HCT116 (cell line): Measurements from ENCODE around the gene SZRD1. TPM values are rescaled to one million over a fixed set of nuclear protein-coding genes. Genes with fewer than 3 reads are reported as not detected.

Source experiments
- ATAC-seq: fragments of 200-7000 bp; cut with Tn5 transposase; 2 replicates; pipeline ENCODE4 v1.9.1; 2020; ENCODE audit warnings: mild to moderate bottlenecking, moderate library complexity
- BruUV-seq: library from RNA; stranded (reverse); fragments of 400-500 nt; replicated peaks from 2 replicates; lab custom pipeline; 2021; lab: Mats Ljungman, UMichigan
- CTCF ChIA-PET: fragments of 300-600 bp; sonication (Branson Sonifier 250); formaldehyde crosslinking; loops from one replicate; lab custom pipeline; 2021; ENCODE audit warnings: antibody characterized with exemption; lab: Charles Lee
- POLR2A ChIA-PET: fragments of 300-600, 350-600 bp; sonication (Branson Sonifier 250); formaldehyde crosslinking; loops from one replicate; lab custom pipeline; 2021; ENCODE audit warnings: antibody characterized with exemption; lab: Charles Lee
- RAD21 ChIA-PET, 2 experiments: fragments of 300-600 bp; sonication (Branson Sonifier 250); formaldehyde crosslinking; loops; one replicate each; lab custom pipeline; 2023; ENCODE audit warnings: low total read pairs in 2 of 2; ENCODE audit not compliant: uncharacterized antibody in 2 of 2, unreplicated experiment in 2 of 2, low non-redundant PET in 1 of 2; lab: Charles Lee
- DNase-seq: peaks from one replicate; pipeline ENCODE4 v3.0.0-alpha.2; 2010; ENCODE audit warnings: low read depth, low spot score
- H2AFZ ChIP-seq: fragments of 200-600 bp; shearing (Covaris generic), sonication (generic); 2 replicates; pipeline ENCODE4 v1.6.1; 2017; ENCODE audit warnings: low read depth, mixed run types, mixed read lengths, antibody characterized with exemption, low read length; ENCODE audit not compliant: poor library complexity, severe bottlenecking
- H3K27ac ChIP-seq: 2 replicates; pipeline ENCODE4 v1.5.1; 2012; ENCODE audit warnings: low read depth, low read length
- H3K27me3 ChIP-seq: fragments of 200-600 bp; sonication (generic); 2 replicates; pipeline ENCODE4 v1.6.1; 2016; ENCODE audit warnings: mixed run types, low read length, mixed read lengths; ENCODE audit not compliant: insufficient read depth
- H3K36me3 ChIP-seq, 2 experiments: fragments of 200-500 bp in 1 of 2; fragments of 200-600 bp in 1 of 2; sonication (Bioruptor generic) in 1 of 2; sonication (generic) in 1 of 2; 2 replicates each; pipeline versions ENCODE4 v1.5.1 to v1.6.1; 2014 to 2016; ENCODE audit warnings: low read length in 2 of 2, inconsistent platforms in 1 of 2, mixed read lengths in 1 of 2, mixed run types in 1 of 2; ENCODE audit not compliant: insufficient read depth in 2 of 2, control insufficient read depth in 1 of 2
- H3K4me1 ChIP-seq, 2 experiments: fragments of 200-600 bp in 1 of 2; sonication (generic) in 1 of 2; 2 replicates each; pipeline versions ENCODE4 v1.5.1 to v1.6.1; 2012 to 2017; ENCODE audit warnings: low read length in 2 of 2, inconsistent platforms in 1 of 2, mild to moderate bottlenecking in 1 of 2, mixed read lengths in 1 of 2, mixed run types in 1 of 2, moderate library complexity in 1 of 2; ENCODE audit not compliant: insufficient read depth in 2 of 2, control insufficient read depth in 1 of 2
- H3K4me2 ChIP-seq: fragments of 200-600 bp; sonication (generic); 2 replicates; pipeline ENCODE4 v1.6.1; 2017; ENCODE audit warnings: mixed run types, low read length, mixed read lengths
- H3K4me3 ChIP-seq, 2 experiments: fragments of 200-600 bp in 1 of 2; sonication (generic) in 1 of 2; replicated peaks in 1 of 2; 2 replicates each; pipeline ENCODE4 v1.5.1; 2011 to 2016; ENCODE audit warnings: low read length in 2 of 2, control low read depth in 1 of 2, low read depth in 1 of 2, mild to moderate bottlenecking in 1 of 2, mixed read lengths in 1 of 2, mixed run types in 1 of 2
- H3K79me2 ChIP-seq: fragments of 200-600 bp; sonication (generic); 2 replicates; pipeline ENCODE4 v1.6.1; 2017; ENCODE audit warnings: mild to moderate bottlenecking, mixed run types, low read length, moderate library complexity, mixed read lengths; ENCODE audit not compliant: insufficient read depth
- H3K9ac ChIP-seq: fragments of 200-600 bp; sonication (generic); 2 replicates; pipeline ENCODE4 v1.6.1; 2016; ENCODE audit warnings: low read length, mixed read lengths
- H3K9me2 ChIP-seq: fragments of 200-600 bp; sonication (generic), shearing (Covaris generic); 2 replicates; pipeline ENCODE4 v1.6.1; 2017; ENCODE audit warnings: mixed run types, mild to moderate bottlenecking, moderate library complexity; ENCODE audit not compliant: insufficient read depth
- H3K9me3 ChIP-seq, 2 experiments: fragments of 200-500 bp in 1 of 2; fragments of 200-600 bp in 1 of 2; sonication (Bioruptor generic) in 1 of 2; sonication (generic) in 1 of 2; 2 replicates each; pipeline ENCODE4 v1.6.1; 2014 to 2017; ENCODE audit warnings: low read length in 2 of 2, mixed read lengths in 2 of 2, inconsistent platforms in 1 of 2, low read depth in 1 of 2, mild to moderate bottlenecking in 1 of 2, mixed run types in 1 of 2, moderate library complexity in 1 of 2; ENCODE audit not compliant: control insufficient read depth in 1 of 2, insufficient read depth in 1 of 2
- H4K20me1 ChIP-seq: fragments of 200-600 bp; sonication (generic), shearing (Covaris generic); 2 replicates; pipeline ENCODE4 v1.6.1; 2017; ENCODE audit warnings: mixed run types, mild to moderate bottlenecking, moderate library complexity; ENCODE audit not compliant: insufficient read depth
- CBX3 ChIP-seq: IDR thresholded peaks from 2 replicates; pipeline ENCODE4 v1.6.1; 2012; ENCODE audit warnings: low read depth
- EGR1 ChIP-seq: IDR thresholded peaks from 2 replicates; pipeline ENCODE4 v1.6.1; 2012; ENCODE audit warnings: low read depth
- EZH2phosphoT487 ChIP-seq: fragments of 200-600 bp; IDR thresholded peaks from 2 replicates; pipeline ENCODE4 v1.6.1; 2018; ENCODE audit warnings: antibody characterized with exemption, borderline replicate concordance
- RAD21 ChIP-seq: IDR thresholded peaks from 2 replicates; pipeline ENCODE4 v1.6.1; 2012; ENCODE audit warnings: low read depth, mild to moderate bottlenecking
- TCF7L2 ChIP-seq: IDR thresholded peaks from 2 replicates; pipeline ENCODE4 v1.7.0; 2011; ENCODE audit warnings: borderline replicate concordance, inconsistent platforms; ENCODE audit not compliant: insufficient read depth, insufficient read length; ENCODE audit errors: extremely low read depth
- ZNF274 ChIP-seq: fragments of 200-500 bp; sonication (Bioruptor generic); IDR thresholded peaks from 2 replicates; pipeline ENCODE4 v1.6.1; 2014; ENCODE audit warnings: mild to moderate bottlenecking, low read depth, low read length, inconsistent platforms
- intact Hi-C: fragments of 100-400 bp; cut with micrococcal nuclease; formaldehyde crosslinking; loops from 2 replicates; pipeline ENCODE4 v1.10.0; 2022
- total RNA-seq: library from RNA; stranded (reverse); gene quantifications from one replicate; pipeline ENCODE4 v1.2.1, GENCODE V29; 2021; ENCODE audit not compliant: unreplicated experiment
- TF ChIP-seq, protein P1 (sequence below): IDR thresholded peaks from 2 replicates; pipeline ENCODE4 v1.6.1; 2011; ENCODE audit warnings: mild to moderate bottlenecking, low read length, moderate library complexity; ENCODE audit not compliant: insufficient replicate concordance; ENCODE audit errors: extremely low read depth
- TF ChIP-seq, protein P2 (sequence below): IDR thresholded peaks from 2 replicates; pipeline ENCODE4 v1.6.1; 2012; ENCODE audit warnings: low read depth
- TF ChIP-seq, protein P3 (sequence below): IDR thresholded peaks from 2 replicates; pipeline ENCODE4 v1.6.1; 2012

SZRD1 gene
- total RNA-seq, 1 experiment from 2014 or later: 141 TPM

DNA sequence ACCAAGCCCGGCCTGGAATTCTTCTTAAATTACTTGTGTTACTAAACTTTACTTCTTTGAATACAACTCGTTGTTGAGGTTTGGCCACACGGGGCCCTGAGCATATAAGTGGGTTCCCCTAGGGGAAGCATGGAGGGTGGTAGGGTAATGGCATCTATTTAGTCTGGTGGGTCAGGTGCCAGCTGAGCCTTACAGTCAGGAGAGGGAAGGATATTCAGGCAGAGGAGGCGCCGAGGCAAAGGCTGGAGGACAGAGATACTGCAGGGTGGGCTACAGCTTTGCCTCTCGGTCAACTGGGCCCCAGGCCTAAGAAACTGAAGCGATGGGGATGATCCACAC lies 73.1 kb downstream of the SZRD1 start:
- intact Hi-C loops: loop anchor here (1.0 kb wide), 1 partner anchor 174 kb away; no protein-coding TSS in a partner anchor
- H3K36me3 ChIP-seq: peaks cover 10 to 13% of the 10 kb centered on the region in 2 experiments; a peak in 3 of 4 replicates
- ChIA-PET POLR2A (interaction anchor here (1.2 to 1.3 kb wide), 3 partner anchors 10 to 73 kb away, joined by 4 to 5 read pairs (median 4); no protein-coding TSS in a partner anchor), RAD21 (interaction anchor here in 1 of 2 experiments (1.3 kb wide), 1 partner anchor 181 kb away, joined by 3 read pairs; no protein-coding TSS in a partner anchor), CTCF (interaction anchor here (1.2 to 2.9 kb wide), 3 partner anchors 14 to 361 kb away, joined by 3 to 17 read pairs (median 7); no protein-coding TSS in a partner anchor)
- no peaks in the 10 kb centered on the region for H4K20me1 ChIP-seq
- peak overlapping the region; percentile 99 to 100 for H3K4me3 ChIP-seq
- H3K4me2 ChIP-seq: peak overlapping the region; percentile 95
- H3K9me3 ChIP-seq: no peaks in the 10 kb centered on the region
- no peaks in the 10 kb centered on the region for H3K9me2 ChIP-seq
- peaks cover 4 to 13% of the 10 kb centered on the region in 2 experiments; a peak in 3 of 4 replicates for H3K4me1 ChIP-seq
- peak overlapping the region; percentile 61 for H3K27ac ChIP-seq
- H2AFZ ChIP-seq: peak overlapping the region; percentile 77
- H3K27me3 ChIP-seq: no peaks in the 10 kb centered on the region
- peaks cover 33% of the 10 kb centered on the region for H3K79me2 ChIP-seq
- DNase-seq: no peak
- peak overlapping the region; percentile 89 for H3K9ac ChIP-seq
- ATAC-seq: peak; percentile 71
- BruUV-seq: no TSS peak
- TF ChIP-seq EZH2phosphoT487 (no peak), ZNF274 (no peak), EGR1 (no peak), TCF7L2 (no peak), CBX3 (no peak), RAD21 (no peak)
- TF ChIP-seq, protein P1, sequence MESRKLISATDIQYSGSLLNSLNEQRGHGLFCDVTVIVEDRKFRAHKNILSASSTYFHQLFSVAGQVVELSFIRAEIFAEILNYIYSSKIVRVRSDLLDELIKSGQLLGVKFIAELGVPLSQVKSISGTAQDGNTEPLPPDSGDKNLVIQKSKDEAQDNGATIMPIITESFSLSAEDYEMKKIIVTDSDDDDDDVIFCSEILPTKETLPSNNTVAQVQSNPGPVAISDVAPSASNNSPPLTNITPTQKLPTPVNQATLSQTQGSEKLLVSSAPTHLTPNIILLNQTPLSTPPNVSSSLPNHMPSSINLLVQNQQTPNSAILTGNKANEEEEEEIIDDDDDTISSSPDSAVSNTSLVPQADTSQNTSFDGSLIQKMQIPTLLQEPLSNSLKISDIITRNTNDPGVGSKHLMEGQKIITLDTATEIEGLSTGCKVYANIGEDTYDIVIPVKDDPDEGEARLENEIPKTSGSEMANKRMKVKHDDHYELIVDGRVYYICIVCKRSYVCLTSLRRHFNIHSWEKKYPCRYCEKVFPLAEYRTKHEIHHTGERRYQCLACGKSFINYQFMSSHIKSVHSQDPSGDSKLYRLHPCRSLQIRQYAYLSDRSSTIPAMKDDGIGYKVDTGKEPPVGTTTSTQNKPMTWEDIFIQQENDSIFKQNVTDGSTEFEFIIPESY: no peak
- TF ChIP-seq, protein P2, sequence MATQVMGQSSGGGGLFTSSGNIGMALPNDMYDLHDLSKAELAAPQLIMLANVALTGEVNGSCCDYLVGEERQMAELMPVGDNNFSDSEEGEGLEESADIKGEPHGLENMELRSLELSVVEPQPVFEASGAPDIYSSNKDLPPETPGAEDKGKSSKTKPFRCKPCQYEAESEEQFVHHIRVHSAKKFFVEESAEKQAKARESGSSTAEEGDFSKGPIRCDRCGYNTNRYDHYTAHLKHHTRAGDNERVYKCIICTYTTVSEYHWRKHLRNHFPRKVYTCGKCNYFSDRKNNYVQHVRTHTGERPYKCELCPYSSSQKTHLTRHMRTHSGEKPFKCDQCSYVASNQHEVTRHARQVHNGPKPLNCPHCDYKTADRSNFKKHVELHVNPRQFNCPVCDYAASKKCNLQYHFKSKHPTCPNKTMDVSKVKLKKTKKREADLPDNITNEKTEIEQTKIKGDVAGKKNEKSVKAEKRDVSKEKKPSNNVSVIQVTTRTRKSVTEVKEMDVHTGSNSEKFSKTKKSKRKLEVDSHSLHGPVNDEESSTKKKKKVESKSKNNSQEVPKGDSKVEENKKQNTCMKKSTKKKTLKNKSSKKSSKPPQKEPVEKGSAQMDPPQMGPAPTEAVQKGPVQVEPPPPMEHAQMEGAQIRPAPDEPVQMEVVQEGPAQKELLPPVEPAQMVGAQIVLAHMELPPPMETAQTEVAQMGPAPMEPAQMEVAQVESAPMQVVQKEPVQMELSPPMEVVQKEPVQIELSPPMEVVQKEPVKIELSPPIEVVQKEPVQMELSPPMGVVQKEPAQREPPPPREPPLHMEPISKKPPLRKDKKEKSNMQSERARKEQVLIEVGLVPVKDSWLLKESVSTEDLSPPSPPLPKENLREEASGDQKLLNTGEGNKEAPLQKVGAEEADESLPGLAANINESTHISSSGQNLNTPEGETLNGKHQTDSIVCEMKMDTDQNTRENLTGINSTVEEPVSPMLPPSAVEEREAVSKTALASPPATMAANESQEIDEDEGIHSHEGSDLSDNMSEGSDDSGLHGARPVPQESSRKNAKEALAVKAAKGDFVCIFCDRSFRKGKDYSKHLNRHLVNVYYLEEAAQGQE: no peak
- TF ChIP-seq, protein P3, sequence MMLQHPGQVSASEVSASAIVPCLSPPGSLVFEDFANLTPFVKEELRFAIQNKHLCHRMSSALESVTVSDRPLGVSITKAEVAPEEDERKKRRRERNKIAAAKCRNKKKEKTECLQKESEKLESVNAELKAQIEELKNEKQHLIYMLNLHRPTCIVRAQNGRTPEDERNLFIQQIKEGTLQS: no peak
